Measurements from ENCODE around the gene FARSB.
A peak's percentile ranks its signal among the peaks of the same experiment; 100 is the strongest.

The FARSB gene

DNA sequence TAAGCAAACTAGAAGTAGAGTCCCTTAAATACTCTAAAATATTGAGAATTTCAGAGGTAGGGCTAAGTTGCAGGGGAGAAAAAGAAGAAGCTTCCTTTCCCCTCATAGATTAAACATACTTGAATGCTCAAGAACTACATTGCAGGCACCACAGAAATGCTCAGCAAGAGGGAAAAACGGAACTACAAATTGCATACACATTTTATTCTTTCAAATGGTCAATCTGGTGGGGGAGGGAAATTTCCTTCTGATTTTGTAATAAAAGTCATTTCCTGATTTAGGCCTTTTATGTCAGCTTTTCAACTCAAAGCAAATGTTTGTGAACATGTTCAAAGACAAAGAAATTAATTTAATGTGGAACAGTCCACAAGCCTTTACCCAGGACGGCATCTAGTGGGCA is 33.0 kb downstream of the FARSB start:
- TF ChIP-seq, protein P1, sequence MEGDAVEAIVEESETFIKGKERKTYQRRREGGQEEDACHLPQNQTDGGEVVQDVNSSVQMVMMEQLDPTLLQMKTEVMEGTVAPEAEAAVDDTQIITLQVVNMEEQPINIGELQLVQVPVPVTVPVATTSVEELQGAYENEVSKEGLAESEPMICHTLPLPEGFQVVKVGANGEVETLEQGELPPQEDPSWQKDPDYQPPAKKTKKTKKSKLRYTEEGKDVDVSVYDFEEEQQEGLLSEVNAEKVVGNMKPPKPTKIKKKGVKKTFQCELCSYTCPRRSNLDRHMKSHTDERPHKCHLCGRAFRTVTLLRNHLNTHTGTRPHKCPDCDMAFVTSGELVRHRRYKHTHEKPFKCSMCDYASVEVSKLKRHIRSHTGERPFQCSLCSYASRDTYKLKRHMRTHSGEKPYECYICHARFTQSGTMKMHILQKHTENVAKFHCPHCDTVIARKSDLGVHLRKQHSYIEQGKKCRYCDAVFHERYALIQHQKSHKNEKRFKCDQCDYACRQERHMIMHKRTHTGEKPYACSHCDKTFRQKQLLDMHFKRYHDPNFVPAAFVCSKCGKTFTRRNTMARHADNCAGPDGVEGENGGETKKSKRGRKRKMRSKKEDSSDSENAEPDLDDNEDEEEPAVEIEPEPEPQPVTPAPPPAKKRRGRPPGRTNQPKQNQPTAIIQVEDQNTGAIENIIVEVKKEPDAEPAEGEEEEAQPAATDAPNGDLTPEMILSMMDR (IDR thresholded peaks at IDR 0.05; ENCODE audit: low read depth, low read length), result no peak
- no peak overlapping the region for H3K4me3 ChIP-seq (ENCODE audit: low read depth, low read length)

DNA sequence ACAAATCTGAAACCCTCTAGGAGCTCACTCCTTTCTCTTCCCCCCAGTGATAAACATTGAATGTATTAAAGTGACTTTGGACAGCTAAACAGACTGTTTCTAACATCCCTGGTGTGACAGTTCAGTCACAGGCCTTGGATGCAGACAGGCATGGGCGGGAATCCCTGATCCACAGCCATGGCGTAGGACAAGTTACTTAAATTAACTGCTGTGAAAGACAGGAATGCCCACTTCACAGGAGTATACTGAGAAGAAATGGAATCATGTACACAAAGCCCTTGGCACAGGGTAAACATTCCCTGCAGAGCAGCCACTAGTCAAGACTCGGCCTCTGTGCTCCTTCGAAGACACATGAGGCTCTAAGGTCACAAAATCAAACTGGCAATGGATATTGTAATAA is 34.0 kb downstream of the FARSB start:
- TF ChIP-seq, protein P1 (IDR thresholded peaks at IDR 0.05; ENCODE audit: low read depth, low read length), result no peak
- no peak overlapping the region for H3K4me3 ChIP-seq (ENCODE audit: low read depth, low read length)

DNA sequence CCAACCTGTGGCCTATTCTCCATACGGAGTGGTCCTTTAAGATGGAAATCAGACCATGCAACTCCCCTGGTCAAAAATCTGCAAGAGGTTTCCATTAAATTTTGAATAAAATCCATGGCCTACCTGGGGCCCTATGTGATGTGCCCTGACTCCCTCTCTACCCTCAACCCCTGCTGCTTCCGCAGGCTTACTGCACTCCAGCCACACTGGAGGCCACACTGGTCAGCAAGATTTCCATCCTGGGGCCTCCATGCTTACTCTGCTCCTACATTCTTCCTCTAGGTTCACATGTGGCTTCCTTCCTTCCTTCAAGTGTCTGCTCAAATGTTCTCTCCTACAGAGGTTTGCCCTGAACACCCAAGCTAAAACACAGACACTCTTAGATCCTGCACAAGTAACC is 40.6 kb downstream of the FARSB start:
- H3K4me3 ChIP-seq (ENCODE audit: low read depth, low read length), result no peak overlapping the region

DNA sequence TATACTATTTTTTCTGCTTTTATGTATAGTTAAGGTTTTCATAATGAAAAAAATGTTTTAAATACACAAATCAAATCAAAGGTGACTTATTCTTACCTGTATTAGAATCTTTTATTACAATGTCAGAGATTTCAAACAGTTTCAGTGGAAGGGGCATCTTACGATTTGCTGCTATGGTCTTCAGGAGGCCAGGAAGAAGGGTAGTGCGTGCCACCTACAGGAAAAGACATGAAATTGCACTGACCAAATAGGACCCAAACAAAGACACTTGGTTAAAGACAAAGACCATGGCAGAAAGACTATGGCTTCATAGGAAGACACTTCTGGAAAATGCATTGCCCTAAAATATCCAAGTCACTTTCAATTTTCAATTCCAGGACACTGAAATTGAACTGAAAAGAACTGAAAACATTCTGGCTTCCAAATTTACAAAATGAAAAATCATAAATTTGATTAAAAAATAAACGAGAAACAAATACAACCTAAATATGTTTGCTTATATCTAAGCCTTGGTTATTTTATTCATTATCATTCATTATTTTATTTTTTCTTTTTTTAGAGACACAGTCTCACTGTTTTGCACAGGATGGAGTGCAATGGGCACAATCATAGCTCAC is 42.1 kb downstream of the FARSB start:
- TF ChIP-seq, protein P1 (IDR thresholded peaks at IDR 0.05; ENCODE audit: low read depth, low read length), result peak; percentile 76
- no peak overlapping the region for H3K4me3 ChIP-seq (ENCODE audit: low read depth, low read length)

More for the DNA sequence above, 40.6 kb downstream of the FARSB start:
- TF ChIP-seq, protein P1 (IDR thresholded peaks at IDR 0.05; ENCODE audit: low read depth, low read length), result no peak

DNA sequence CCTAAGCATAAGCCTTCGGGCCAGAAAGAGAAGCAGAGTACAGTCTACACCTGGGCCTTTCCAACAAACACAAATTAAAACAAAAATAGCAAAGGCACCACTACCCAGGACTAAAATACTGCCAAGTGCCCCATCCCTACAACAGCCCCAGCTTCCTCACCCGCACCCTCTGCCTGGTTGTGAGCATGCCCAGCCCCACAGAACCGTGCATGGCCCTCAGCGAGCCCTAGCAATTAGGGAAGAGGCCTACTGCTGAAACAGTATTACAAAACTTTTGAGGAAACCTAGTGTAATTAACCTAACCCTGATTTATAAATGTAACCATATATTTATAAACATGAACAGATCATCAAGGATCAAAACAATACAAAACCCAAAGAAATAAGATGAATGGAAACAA is 44.2 kb downstream of the FARSB start:
- no peak overlapping the region for H3K4me3 ChIP-seq (ENCODE audit: low read depth, low read length)
- TF ChIP-seq, protein P1 (IDR thresholded peaks at IDR 0.05; ENCODE audit: low read depth, low read length), result no peak

DNA sequence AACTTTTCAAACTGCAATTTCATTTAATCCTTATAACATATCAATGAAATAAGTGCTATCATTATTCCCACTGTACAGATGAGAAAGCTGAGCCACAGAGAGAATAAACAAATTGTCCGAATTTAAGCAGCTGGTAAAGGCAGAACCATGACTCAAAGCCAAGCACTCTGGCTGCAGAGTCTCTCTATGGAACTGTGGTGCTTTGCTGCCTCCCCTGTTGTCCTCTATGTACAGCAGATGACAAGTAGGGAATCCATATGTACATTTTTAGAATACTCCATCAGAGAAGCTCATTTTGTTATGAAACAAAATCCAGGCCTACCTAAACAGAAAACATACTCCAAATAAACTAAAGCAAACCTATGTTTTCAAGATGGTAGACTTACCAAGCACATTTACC is 45.1 kb downstream of the FARSB start:
- H3K4me3 ChIP-seq (ENCODE audit: low read depth, low read length), result no peak overlapping the region
- TF ChIP-seq, protein P1 (IDR thresholded peaks at IDR 0.05; ENCODE audit: low read depth, low read length), result no peak

DNA sequence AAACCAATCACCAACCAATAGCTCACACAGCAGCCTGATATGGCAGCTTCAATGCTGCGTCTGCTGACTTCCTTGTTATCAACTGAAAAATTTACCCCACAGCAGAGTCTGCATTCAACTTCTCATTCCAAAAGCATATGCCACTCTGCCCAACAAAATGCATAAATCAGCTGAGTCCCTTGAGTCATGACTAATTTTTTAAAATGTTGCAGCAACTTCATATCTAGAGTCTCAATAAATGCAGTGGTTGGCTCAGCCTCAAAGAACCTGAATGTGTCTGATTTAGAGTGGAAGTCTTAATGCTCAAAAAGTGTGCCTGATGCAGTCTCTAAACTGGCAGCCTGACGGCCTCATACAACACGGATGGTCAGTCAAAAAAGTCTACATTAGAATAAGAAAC is 46.5 kb downstream of the FARSB start:
- H3K4me3 ChIP-seq (ENCODE audit: low read depth, low read length), result no peak overlapping the region
- TF ChIP-seq, protein P1 (IDR thresholded peaks at IDR 0.05; ENCODE audit: low read depth, low read length), result no peak

Measured in WI38 (cell line).